ENCODE measurements around the gene SEC14L5. TPM values are rescaled to one million over a fixed set of nuclear protein-coding genes. Genes with fewer than 3 reads are reported as not detected.

SEC14L5 gene
- polyA plus RNA-seq, 1 donor from 2014 or later, result 0.43 TPM

DNA sequence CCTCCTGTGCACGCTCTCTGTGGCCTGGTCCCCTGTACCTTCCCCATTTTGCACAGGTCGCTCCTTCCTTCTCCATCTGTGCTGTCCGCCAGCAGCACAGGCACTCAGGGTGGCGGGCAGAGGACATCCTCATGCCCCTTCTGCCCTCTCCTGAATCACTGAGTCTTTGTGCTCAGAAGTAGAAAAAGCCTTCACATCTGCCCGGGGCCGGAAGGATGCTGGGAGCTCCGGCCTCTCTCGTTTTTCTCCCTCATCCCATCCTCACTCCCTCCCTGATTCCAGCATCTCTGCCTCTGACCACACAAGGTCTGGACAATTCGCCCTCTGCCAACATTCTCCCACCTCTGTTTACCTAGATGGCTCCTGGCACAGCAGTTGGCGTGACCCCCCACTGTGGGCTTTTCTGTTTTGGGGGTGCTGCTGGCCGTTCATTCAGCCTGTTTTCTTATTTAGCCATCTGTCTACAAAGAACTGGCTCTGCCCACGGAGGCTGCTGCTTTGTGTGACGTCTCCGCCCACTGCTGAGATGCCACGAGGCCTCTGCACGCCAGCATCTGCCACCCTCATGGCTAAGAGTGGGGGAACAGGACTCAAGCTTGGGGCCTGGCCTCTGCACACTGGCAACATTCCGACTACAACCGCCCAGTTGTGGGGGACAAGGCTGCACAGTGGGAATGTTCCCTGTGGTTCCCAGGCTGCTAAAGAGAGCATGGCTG is 36.7 kb downstream of the SEC14L5 start:
- no peak overlapping the region for H3K4me3 ChIP-seq (ENCODE audit: low read length)
- no peak overlapping the region for H3K27ac ChIP-seq (ENCODE audit: low read length)
- H4K20me1 ChIP-seq (ENCODE audit: insufficient read depth), result no peaks in the 10 kb centered on the region
- H3K36me3 ChIP-seq (ENCODE audit: insufficient read depth, low read length), result no peaks in the 10 kb centered on the region
- no peaks in the 10 kb centered on the region for H3K9me2 ChIP-seq (ENCODE audit: insufficient read depth, low read length)
- H3K79me2 ChIP-seq (replicated peaks; ENCODE audit: insufficient read depth, low read length), result no peaks in the 10 kb centered on the region
- H3F3A ChIP-seq (ENCODE audit: insufficient read depth, low read length, poor library complexity, severe bottlenecking), result no peaks in the 10 kb centered on the region
- H2AFZ ChIP-seq (ENCODE audit: low read depth, low read length), result no peak overlapping the region
- H3K4me2 ChIP-seq (ENCODE audit: low read length), result no peak overlapping the region
- no peak overlapping the region for H3K9ac ChIP-seq (ENCODE audit: low read length)
- no peaks in the 10 kb centered on the region for H3K9me3 ChIP-seq (ENCODE audit: low read length)
- no peaks in the 10 kb centered on the region for H3K27me3 ChIP-seq (ENCODE audit: insufficient read depth, low read depth, low read length)
- no peak for TF ChIP-seq EP300 (conservative IDR thresholded peaks at IDR 0.05; ENCODE audit: poor library complexity, severe bottlenecking)
- TF ChIP-seq, protein P1, sequence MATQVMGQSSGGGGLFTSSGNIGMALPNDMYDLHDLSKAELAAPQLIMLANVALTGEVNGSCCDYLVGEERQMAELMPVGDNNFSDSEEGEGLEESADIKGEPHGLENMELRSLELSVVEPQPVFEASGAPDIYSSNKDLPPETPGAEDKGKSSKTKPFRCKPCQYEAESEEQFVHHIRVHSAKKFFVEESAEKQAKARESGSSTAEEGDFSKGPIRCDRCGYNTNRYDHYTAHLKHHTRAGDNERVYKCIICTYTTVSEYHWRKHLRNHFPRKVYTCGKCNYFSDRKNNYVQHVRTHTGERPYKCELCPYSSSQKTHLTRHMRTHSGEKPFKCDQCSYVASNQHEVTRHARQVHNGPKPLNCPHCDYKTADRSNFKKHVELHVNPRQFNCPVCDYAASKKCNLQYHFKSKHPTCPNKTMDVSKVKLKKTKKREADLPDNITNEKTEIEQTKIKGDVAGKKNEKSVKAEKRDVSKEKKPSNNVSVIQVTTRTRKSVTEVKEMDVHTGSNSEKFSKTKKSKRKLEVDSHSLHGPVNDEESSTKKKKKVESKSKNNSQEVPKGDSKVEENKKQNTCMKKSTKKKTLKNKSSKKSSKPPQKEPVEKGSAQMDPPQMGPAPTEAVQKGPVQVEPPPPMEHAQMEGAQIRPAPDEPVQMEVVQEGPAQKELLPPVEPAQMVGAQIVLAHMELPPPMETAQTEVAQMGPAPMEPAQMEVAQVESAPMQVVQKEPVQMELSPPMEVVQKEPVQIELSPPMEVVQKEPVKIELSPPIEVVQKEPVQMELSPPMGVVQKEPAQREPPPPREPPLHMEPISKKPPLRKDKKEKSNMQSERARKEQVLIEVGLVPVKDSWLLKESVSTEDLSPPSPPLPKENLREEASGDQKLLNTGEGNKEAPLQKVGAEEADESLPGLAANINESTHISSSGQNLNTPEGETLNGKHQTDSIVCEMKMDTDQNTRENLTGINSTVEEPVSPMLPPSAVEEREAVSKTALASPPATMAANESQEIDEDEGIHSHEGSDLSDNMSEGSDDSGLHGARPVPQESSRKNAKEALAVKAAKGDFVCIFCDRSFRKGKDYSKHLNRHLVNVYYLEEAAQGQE (IDR thresholded peaks at IDR 0.05; ENCODE audit: borderline replicate concordance), result no peak
- no peak for TF ChIP-seq SMC3 (conservative IDR thresholded peaks at IDR 0.05; ENCODE audit: poor library complexity)

DNA sequence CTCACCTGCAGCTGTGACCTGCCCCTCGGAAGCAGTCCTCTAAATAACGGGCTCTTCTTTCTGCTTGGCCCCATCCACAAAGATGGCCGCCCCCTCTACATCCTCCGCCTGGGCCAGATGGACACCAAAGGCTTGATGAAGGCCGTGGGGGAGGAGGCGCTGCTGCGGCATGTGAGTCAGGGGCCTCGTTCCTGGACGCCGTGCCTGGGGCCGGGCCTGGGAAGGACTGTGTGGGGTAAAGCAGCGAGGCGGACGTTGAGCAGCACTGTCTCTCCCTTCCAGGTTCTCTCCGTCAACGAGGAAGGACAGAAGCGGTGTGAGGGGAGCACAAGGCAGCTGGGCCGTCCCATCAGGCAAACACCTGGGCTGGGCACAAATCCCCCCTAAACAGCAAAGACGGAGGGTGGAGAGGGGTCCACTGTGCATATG is 42.5 kb downstream of the SEC14L5 start:
- Histone ChIP-seq H4K20me1 (ENCODE audit: insufficient read depth) (no peaks in the 10 kb centered on the region), H3K4me2 (ENCODE audit: low read length) (no peak overlapping the region), H2AFZ (ENCODE audit: low read depth, low read length) (no peak overlapping the region), H3K36me3 (ENCODE audit: insufficient read depth, low read length) (no peaks in the 10 kb centered on the region), H3K27me3 (ENCODE audit: insufficient read depth, low read depth, low read length) (no peaks in the 10 kb centered on the region), H3K9ac (ENCODE audit: low read length) (no peak overlapping the region), H3K4me3 (ENCODE audit: low read length) (no peak overlapping the region), H3K9me2 (ENCODE audit: insufficient read depth, low read length) (no peaks in the 10 kb centered on the region), H3F3A (ENCODE audit: insufficient read depth, low read length, poor library complexity, severe bottlenecking) (no peaks in the 10 kb centered on the region), H3K9me3 (ENCODE audit: low read length) (no peaks in the 10 kb centered on the region), H3K27ac (ENCODE audit: low read length) (no peak overlapping the region), H3K79me2 (replicated peaks; ENCODE audit: insufficient read depth, low read length) (no peaks in the 10 kb centered on the region)
- TF ChIP-seq CTCF (IDR thresholded peaks at IDR 0.05; ENCODE audit: poor library complexity, severe bottlenecking) (no peak), POLR2AphosphoS5 (IDR thresholded peaks at IDR 0.05) (no peak), MXI1 (conservative IDR thresholded peaks at IDR 0.05; ENCODE audit: poor library complexity, severe bottlenecking) (no peak), SMC3 (conservative IDR thresholded peaks at IDR 0.05; ENCODE audit: poor library complexity) (no peak), EZH2 (IDR thresholded peaks at IDR 0.05; ENCODE audit: borderline replicate concordance, insufficient read depth, low read length, poor library complexity, severe bottlenecking) (no peak), RAD21 (conservative IDR thresholded peaks at IDR 0.05) (no peak)
- TF ChIP-seq, protein P1 (IDR thresholded peaks at IDR 0.05; ENCODE audit: borderline replicate concordance), result no peak

Data from neural cell (in vitro differentiated cells).